GM20000 (cell line): ENCODE results near the gene TMEM229A.

ENCODE experiments used
- DNase-seq: peaks from one replicate; pipeline ENCODE4 v3.0.0; 2012; ENCODE audit warnings: low spot score
- TF ChIP-seq, protein P1 (sequence below): IDR thresholded peaks from 2 replicates; pipeline ENCODE4 v1.5.1; 2012; ENCODE audit warnings: mild to moderate bottlenecking, control low read depth; ENCODE audit errors: extremely low read depth, missing control alignments

The TMEM229A gene

DNA sequence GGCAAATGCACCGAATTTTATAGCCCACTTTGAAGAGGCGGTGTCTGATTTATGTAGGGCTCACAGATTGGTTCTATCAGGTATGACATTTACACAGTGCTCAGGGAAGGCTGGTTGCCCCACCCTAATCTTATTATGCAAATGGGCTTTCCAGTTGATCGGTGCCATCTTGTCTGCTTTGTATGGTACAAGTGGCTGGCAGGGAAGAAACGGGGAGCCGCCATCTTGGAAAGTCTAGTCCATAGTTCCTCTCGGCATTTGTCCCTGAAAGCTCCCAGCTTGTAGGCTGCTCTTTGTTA, 36.6 kb downstream of the TMEM229A start:
- DNase-seq, result no peak
- TF ChIP-seq, protein P1, sequence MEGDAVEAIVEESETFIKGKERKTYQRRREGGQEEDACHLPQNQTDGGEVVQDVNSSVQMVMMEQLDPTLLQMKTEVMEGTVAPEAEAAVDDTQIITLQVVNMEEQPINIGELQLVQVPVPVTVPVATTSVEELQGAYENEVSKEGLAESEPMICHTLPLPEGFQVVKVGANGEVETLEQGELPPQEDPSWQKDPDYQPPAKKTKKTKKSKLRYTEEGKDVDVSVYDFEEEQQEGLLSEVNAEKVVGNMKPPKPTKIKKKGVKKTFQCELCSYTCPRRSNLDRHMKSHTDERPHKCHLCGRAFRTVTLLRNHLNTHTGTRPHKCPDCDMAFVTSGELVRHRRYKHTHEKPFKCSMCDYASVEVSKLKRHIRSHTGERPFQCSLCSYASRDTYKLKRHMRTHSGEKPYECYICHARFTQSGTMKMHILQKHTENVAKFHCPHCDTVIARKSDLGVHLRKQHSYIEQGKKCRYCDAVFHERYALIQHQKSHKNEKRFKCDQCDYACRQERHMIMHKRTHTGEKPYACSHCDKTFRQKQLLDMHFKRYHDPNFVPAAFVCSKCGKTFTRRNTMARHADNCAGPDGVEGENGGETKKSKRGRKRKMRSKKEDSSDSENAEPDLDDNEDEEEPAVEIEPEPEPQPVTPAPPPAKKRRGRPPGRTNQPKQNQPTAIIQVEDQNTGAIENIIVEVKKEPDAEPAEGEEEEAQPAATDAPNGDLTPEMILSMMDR, result no peak

DNA sequence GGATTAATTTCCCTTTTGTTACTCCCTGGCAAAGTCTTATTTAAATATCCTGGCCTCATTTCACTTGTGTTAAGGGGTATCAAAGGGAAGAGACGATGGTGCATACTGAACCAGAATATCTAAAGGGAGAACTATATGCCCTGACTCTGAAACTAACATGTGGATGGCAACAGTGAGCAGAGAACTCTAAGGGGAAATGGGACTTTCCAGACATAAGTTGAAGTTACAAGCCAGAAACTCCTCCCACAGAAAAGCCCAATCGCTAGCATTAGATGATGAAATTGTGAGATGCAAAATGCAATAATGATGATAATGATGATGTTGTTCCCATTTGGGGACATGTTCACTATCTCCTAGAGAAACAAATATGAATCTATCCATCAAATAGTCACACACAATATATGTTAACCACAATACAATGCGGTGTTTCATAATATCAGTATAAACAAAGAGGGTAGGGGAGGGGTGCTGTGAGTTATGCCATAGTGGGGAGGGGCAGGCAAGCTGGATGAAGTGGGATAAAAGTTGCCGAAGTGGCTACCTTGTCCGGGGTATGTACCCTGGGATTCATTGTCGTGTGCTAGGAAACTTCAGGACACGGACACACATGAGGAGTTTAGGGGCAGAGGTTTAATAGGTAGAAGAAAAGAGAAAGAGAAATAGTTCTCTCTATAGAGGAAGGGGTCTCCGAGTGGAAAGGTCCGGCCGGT, 37.1 kb downstream of the TMEM229A start:
- TF ChIP-seq, protein P1, result no peak
- no peak for DNase-seq

DNA sequence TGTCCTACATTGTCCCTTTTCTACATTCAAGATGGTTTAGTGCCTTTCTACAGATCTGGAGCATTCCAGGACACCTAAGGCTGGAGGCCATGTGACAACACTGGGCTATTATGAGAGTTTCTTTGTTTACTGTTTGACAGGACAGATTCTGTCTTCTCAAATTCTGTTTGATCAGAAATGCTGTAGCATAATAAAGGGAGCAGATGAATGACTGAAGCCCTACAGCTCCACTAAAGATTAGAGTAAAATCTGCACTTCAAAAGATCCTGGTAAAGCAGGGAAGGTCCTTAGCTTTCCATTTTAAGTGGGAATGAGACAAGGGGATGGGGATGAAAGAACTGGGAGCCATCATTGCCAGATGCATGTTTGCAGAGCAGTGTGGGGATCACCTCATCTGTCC, 38.4 kb downstream of the TMEM229A start:
- no peak for DNase-seq
- TF ChIP-seq, protein P1, result no peak

DNA sequence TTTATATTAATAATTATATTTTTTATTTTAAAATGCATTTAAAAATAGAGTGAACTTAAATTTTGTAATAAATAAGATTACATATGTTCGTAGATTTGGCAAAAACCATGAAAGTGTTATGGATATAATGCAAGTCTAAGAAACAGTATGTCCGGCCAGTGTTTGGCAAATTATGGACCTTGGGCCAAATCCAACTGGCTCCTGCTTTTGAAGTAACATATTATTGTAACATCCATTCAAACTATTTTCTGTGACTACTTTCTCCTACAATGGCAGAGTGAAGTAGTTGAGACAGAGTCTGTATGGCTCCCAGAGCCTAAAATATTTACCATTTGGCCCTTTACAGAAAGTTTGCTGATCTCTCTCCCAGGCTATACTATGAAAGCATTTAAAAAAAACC, 38.9 kb downstream of the TMEM229A start:
- TF ChIP-seq, protein P1, result no peak
- DNase-seq, result no peak

DNA sequence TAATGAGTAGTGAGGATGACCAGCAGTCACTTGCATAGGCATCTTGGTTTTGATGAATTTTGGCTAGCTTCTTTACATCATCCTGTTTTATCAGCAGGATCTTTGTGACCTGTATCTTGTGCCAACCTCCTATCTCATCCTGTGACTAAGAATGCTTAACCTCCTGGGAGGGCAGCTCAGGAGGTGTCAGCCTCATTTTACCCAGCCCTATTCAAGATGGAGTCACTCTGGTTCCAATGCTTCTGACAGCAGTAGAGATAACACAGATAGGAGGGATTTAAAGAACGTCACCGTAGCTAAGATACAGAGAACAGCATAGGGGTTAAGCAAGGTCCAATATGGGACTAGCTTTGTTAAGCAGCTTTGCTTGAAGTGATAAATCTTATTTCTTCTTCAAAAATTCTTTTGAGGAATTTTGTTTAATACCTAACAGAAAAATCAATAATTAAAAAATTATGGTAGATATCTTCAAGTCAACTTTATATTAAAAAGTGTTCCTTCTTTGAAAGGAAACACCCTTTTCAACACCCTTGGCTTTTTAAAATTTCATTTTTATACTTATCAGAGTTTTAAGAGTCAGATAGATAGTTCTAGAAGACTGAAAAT, 39.9 kb downstream of the TMEM229A start:
- no peak for DNase-seq
- TF ChIP-seq, protein P1, result no peak

DNA sequence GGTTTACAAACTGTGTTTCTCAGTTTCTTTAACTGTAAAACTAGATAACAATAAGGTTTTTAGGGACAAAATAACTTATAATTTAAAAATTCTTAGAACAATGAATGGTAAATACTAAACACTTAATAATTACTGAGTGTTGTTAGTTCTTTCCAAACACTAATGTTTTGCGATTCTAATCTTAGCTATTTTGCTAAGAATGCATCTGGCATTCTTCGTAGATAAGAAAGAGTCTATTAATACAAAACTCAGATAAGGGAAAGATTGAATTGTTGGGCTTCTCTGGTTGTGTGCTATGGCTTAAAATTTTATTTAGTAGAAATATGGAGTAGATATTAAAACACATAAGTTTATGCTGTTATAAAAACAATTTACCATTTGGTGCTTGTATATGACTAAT, 45.4 kb downstream of the TMEM229A start:
- no peak for DNase-seq
- TF ChIP-seq, protein P1, result no peak
